ENCODE results near the gene RP2.

The RP2 gene

DNA sequence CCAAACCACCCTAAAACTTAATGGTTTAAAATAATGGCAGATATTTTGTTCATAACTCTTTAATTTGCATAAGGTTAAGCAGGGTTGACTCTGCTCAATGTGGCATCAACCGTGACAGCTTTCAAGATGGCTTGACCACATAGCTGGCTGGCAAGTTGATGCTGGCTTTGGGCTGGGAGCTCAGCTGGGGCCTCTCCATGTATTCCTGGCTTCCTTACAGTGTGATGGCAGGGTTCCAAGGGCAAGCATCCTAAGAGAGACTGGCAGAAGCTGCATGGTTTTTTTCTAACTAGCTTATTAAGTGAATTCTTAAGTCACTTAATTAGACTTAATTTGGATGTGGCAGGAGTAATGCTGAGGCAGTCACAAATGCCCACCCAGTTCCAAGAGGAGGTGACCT is 4.5 kb downstream of the RP2 start:
- DNase-seq, result peak in 40 of 56 donors; percentile 0 to 51 (median 6)

DNA sequence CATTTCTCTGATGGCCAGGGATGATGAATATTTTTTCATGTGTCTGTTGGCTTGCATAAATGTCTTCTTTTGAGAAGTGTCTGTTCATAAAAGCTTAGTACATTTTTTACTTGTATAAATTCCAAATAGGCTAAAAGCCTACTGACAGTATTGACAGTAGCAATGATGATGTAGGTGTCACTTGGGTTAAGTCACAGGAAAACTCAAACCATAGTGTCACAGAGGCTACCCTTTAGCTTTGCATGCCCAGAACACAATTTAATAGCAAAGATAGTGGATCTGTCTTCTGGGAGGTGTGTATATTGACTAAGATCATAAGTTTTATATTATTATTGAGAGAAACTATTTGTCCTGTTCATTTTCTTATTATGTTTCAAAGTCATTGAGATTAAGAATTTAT is 8.1 kb downstream of the RP2 start:
- DNase-seq, result no peak

DNA sequence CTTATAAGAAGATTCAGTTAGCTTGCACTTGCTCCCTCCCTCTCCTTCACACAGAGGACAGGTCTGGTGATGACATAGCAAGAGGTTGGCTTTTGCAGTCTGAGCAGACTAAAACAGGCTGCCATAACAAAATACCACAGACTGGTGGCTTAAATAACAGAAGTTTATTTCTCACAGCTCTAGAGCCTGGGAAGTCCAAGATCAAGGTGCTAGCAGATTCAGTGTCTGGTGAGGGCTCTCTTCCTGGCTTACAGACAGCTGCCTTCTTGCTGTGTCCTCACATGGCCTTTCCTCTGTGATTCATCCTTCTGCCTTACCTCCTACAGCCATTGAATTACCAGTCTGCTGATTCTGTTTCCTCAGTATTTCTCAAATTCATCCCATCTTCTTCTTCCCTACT is 13.1 kb downstream of the RP2 start:
- no peak for DNase-seq

GRCh38 chrX:46850771-46851170 is 13.9 kb downstream of the RP2 start:
- no peak for DNase-seq

DNA sequence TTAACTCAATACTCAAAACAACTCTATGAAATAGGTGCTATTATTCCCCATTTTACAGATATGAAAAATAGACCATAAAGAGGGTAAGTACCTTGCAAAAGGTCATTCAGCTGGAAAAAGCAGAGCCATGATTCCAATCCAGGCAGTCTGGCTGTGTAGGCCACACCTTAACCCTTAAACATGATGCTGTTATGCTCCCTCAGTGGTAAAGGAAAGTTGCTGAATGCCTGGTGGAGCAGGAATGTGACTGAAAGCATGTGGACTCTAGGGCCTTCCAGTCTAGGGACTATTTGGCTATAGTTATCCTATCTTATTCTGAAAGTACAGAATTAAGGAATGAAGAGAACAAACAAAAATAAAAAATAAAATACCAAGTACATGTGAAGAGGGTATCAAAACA is 19.6 kb downstream of the RP2 start:
- DNase-seq, result no peak

- DNase-seq, result no peak
These were observed 23.7 kb downstream of the RP2 start for GRCh38 chrX:46860557-46860956.

DNA sequence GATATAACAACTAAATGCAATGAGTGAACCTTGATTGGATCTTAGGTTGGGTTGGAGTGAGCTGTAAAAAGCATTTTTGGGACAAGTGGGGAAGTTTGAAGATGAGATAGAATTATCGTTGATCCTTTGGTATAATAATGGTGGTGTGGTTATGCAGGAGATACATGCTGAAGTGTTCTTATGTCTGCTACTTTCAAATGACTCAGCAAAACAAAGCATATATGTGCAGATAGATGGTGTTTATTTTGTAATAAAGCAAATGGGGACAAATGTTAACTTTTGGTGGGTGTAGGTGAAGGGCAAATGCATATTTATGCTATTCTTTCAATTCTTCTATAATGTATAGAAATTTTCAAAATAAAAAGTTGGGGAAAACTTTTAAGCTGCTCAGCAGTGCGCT is 26.2 kb downstream of the RP2 start:
- DNase-seq, result no peak

GRCh38 chrX:46864606-46865005 is 27.8 kb downstream of the RP2 start:
- no peak for DNase-seq

GRCh38 chrX:46865281-46865680 is 28.4 kb downstream of the RP2 start:
- no peak for DNase-seq

- DNase-seq, result no peak
These were observed 29.9 kb downstream of the RP2 start for GRCh38 chrX:46866726-46867125.

DNA sequence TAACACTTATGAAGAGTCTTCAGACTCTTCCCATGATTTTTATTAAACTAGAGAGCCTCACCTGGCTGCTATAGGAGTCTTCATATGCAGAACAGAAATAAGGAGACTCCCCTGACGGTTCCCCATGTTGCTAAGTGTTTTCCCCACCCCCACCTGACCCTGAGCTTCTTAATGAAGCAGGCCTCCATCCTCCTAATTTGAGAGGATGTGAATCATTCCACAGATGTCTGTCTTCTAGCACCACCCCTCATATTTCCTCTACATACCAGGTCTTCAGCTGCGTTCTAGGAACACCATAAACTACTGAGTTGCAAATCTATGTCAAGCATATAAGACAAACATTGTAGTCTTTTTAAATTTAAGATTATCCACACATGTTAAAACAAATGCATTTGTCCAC is 36.9 kb downstream of the RP2 start:
- no peak for DNase-seq

- peak in 1 of 56 donors; percentile 0 for DNase-seq
These were observed 40.1 kb downstream of the RP2 start for GRCh38 chrX:46876901-46877300.

DNA sequence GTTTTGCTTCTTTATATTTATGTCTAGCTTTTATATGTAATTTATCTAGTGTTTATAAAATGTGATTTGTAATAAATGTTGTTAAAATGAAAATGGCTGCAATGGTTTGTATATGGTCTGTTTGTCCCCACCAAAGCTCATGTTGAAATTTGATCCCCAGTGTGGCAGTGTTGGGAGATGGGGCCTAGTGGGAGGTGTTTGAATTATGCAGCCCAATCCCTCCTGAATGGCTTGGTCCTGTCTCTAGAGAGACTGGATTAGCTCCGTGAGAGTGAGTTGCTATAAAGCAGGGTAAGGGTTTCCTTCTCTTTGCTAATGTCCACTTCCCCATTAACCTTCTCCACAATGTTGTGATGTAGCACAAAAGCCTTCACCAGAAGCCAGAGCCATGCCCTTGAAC is 45.4 kb downstream of the RP2 start:
- DNase-seq, result no peak

DNA sequence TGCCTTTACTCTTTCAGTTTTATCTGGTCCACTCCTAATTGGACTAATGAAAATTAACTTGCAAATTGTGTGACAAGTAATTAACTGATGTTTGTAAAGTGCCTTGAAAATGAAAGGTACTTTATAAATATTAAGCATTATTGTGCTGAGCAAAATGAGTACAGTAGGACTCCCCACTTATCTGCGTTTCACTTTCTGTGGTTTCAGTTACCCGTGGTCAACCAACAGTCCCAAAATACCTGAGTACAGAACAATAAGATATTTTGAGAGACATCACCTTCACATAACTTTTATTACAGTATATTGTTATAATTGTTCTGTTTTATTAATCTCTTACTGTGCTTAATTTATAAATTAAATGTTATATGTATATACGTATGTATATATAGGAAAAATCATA is 48.0 kb downstream of the RP2 start:
- no peak for DNase-seq

- DNase-seq, result no peak
These were observed 61.4 kb downstream of the RP2 start for GRCh38 chrX:46898207-46898606.

DNA sequence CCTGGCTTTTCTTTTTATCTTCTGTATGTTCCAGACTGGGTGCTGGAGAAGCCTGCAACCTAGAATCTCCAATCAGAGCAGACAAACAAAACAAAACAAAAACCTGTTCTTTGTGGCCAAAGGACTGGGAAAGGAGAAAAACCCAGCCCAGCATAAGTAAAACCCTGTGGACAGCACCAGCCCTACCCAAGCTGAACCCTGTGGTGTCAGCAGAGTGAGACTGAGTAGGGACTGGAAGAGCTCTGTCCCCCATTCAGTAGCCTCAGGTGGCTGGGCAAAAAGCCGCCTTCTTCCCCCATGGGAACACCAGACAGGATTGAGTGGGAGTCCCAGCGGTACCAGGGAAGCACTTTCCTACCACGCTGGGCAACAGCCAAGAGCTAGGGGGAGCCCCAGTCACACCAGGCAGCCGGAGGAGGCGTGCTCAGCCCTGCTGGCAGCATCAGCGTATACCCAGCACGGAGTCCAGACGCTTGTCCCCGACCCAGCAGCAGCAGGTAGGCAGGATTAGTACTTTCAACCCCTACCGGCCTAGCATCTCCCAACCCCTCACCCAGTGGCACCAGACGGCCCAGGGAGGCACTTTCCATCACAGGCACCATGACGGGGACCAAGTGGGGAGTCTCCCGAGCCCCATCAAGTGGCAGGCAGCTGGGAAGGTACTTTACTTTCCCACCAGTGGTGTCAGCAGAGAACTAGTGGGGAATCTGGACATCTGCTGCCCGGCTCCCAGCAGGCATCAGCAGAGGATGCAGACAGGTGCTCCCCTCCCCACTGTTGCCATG is 66.8 kb downstream of the RP2 start:
- DNase-seq, result peak; percentile 3 to 84 (median 64)

GRCh38 chrX:46904626-46905025 is 67.8 kb downstream of the RP2 start:
- no peak for DNase-seq

- DNase-seq, result no peak
These were observed 73.6 kb downstream of the RP2 start for GRCh38 chrX:46910415-46910814.

DNA sequence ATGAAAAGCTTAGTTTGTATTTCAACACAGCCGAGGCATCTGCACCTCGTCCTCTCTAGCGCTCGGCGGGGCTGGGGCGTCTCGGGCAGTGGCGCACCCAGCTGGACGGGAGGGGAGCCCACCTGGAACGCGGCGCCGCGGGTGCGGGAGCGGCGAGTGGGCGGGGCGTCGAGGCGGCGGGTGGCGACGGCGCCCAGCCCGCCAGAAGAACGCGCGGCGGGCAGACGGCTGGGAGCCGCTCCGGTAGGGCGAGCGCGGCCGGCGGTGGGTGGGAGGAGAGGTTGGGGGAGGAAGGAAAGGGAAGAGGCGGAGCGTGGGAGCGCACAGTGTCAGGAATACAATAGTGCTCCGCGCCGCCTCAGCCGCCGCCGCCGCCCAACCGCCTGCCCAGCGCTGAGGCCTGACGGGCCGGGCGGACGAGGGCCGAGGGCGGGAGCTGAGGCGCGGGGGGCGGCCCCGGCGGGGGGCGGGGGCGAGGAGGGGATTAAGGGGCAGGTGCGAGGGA is 75.3 kb downstream of the RP2 start, which contains the start of gene JADE3:
JADE3 (plus strand) TSS at position 324 of the 505 bp plus-strand sequence. CDS start 72,474 bp downstream, outside the sequence.
- peak in 44 of 56 donors; percentile 0 to 62 (median 11) for DNase-seq

DNA sequence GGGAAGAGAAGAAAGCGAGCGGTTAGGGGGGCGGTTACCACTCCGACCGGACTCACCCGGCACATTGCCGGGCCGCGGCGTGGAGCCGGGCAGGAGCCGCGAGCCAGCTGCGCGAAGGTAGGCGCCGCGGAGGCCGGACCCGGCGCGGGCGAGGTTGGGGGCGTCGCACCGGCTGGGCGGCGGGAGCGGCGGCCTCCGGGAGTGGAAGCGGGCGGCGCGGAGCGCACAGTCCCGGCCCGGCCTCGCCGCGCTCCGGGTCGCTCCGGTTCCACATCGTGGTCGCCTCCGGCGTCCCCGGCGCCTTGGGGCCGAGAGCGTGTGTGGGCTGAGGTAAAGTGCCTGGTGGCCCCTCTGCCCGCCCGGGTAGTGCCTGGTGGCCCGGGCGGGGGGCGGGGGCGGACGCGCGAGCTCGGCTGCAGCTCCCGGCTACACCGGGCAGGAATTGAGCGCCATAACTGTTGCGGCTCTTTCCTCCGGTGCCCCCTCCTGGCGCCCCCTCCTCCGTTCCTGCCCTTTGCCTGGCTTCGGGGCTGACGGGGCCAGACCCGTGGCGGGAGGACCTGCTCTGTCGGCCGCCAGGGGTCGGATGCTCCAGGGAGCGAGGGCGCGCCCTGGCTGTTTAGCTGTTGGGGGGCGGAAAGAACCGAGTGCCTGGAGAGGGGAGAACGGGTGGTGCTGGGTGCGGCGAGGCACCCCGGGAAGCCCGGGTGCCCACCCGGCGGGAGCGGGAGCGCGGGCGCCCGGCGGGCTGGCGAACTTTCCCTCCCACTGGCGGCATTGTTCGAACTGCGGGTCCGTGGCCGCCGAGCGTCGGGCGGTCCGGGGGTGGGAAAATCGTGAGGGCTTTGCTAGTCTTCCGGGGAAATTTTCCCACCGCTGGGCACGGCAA is 76.0 kb downstream of the RP2 start:
- DNase-seq, result peak in 28 of 56 donors; percentile 0 to 37 (median 3)

- no peak for DNase-seq
These were observed 76.8 kb downstream of the RP2 start for GRCh38 chrX:46913667-46914066.

GRCh38 chrX:46916273-46916672 is 79.4 kb downstream of the RP2 start:
- DNase-seq, result no peak
